ENCODE measurements around the gene S100A12.

GRCh38 chr1:153339802-153340201, 35.6 kb downstream of the S100A12 start:
- TF ChIP-seq CTCF (IDR thresholded peaks at IDR 0.05; ENCODE audit: low read depth, low read length, poor library complexity, severe bottlenecking) (no peak), EZH2phosphoT487 (IDR thresholded peaks at IDR 0.05; ENCODE audit: borderline replicate concordance, low read length) (no peak)
